HG03025 (cell line): Measurements from ENCODE around the gene ZNF780B.
"Not testable (repeated sequence)": the region's sequence is repeated elsewhere in the genome, so short reads cannot be mapped to it uniquely, and the experiment has no call there.

ENCODE experiments used
- ATAC-seq: cut with Tn5 transposase; IDR thresholded peaks from one replicate; pipeline ENCODE4 v1.9.1; 2021; ENCODE audit warnings: mild to moderate bottlenecking, moderate library complexity; ENCODE audit not compliant: unreplicated experiment, low FRiP score

The ZNF780B gene

DNA sequence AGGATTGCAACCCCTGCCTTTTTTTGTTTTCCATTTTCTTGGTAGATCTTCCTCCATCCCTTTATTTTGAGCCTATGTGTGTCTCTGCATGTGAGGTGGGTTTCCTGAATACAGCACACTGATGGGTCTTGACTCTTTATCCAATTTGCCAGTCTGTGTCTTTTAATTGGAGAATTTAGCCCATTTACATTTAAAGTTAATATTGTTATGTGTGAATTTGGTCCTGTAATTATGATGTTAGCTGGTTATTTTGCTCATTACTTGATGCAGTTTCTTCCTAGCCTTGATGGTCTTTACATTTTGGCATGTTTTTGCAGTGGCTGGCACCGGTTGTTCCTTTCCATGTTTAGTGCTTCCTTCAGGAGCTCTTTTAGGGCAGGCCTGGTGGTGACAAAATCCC lies 14.3 kb downstream of the ZNF780B start:
- not testable (repeated sequence) for ATAC-seq

- not testable (repeated sequence) for ATAC-seq
Measured at GRCh38 chr19:40038047-40038446, 18.0 kb downstream of the ZNF780B start.

- no peak for ATAC-seq
Measured at GRCh38 chr19:40035996-40036395, 20.0 kb downstream of the ZNF780B start.

DNA sequence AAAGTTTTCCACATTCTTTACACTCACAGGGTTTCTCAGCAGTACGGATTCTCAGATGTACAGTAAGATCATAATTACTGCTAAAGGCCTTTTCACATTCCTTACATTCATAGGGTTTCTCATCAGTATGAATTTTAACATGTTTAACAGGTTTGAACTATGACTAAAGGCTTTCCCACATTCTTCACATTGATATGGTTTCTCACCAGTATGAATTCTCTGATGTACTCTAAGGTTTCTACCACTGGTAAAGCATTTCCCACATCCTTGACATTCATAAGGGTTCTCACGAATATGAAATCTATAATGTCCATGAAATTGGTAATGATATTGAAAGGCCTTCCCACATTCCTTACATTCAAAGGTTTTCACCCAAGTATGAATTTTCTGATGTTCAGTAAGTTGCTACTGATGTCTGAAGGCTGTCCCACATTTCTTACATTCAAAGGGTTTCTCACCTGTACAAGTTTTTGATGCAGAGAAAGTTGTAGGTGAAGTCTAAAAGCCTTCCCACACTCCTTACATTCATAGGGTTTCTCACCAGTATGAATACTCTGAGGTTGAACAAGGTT lies 22.0 kb downstream of the ZNF780B start:
- ATAC-seq = no peak

DNA sequence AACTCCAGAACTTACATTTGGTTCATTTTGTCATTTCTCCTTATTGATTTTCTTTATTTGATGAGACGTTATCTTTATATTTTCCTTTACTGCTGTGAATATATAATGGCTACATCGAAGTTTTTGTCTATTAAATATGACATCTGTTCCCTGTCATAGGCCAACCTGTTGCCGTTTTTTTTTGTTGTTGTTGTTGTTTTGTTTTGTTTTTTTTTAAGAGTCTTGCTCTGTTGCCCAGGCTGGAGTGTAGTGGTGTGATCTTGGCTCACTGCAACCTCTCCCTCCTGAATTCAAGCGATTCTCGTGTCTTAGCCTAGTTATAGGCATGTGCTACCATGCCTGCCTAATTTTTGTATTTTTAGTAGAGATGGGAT lies 29.4 kb downstream of the ZNF780B start:
- ATAC-seq = no peak

DNA sequence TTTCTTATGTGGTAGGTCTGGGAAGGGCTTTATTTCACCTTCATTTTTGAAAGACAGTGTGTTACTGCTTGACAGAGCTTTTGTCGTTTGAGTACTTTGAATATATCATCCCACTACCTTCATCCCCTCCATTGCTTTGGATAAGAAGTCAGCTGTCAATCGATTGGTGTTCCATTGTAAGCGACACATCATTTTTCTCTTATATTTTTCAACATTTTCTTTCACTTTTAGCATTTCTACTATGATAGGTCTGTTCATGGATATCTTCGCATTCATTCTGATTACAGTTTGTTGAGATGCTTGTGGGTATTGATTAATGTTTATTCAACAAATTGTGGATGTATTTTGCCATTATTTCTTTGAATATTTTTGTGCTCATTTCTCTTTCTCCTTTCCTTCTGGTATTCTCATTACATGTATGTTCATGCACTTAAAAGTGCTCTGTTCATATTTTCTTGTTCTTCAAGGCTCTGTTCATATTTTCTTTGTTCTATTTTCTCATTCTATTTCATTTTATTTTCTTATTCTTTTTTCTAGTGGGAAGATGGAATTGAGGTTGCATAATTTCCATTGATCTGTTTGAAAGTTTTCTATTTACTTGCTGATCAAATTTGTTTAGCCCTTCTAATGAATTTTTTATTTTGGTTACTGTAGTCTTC lies 30.0 kb downstream of the ZNF780B start:
- no peak for ATAC-seq

DNA sequence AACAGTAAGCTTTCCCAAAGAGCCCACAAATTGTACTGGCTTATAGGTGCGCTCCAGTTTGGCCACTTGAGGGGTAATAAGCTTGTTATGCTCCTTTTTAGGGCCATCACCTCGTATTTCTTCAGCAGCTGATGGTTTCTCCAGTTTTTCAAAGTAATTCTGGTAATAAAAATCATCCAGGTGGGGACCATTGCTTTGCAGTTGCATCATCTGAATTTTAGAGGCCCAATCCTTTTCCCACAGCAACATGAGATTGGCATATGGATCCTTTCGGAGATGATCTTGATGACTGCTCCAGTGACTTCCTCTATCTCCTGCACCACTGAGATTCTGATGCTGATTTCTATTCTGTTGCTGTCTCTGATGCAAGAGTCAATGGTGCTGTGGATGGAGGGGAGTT lies 32.1 kb downstream of the ZNF780B start:
- no peak for ATAC-seq

DNA sequence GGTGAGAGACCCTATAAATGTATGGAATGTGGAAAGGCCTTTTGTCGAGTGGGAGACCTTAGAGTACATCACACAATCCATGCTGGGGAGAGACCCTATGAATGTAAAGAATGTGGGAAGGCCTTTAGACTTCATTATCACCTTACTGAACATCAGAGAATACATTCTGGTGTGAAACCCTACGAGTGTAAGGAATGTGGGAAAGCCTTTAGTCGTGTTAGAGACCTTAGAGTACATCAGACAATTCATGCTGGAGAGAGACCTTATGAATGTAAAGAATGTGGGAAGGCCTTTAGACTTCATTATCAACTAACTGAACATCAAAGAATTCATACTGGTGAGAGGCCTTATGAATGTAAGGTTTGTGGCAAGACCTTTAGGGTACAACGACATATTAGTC lies 42.0 kb downstream of the ZNF780B start:
- ATAC-seq = no peak

GRCh38 chr19:40009674-40010073 lies 46.4 kb downstream of the ZNF780B start:
- no peak for ATAC-seq

DNA sequence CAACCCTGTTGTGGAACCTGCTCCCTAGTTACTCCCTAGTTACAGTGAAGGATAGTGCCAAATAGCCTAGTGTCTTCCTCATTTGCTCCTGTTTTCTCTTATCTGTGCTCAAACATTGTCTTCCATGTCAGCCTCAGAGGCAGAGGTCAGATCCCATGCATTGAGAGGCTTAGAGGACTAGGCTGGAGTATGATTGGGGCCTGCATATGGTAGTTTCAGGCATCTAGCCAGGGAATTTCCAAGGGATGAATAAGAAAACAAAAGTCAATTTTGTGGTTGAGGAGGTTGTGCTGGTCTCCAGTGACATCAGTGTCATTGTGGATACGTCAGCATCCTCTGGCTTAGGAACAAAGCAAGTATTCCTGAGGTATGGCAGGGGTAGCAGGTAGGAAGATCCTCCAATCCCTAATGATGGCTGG lies 49.7 kb downstream of the ZNF780B start:
- ATAC-seq = no peak

DNA sequence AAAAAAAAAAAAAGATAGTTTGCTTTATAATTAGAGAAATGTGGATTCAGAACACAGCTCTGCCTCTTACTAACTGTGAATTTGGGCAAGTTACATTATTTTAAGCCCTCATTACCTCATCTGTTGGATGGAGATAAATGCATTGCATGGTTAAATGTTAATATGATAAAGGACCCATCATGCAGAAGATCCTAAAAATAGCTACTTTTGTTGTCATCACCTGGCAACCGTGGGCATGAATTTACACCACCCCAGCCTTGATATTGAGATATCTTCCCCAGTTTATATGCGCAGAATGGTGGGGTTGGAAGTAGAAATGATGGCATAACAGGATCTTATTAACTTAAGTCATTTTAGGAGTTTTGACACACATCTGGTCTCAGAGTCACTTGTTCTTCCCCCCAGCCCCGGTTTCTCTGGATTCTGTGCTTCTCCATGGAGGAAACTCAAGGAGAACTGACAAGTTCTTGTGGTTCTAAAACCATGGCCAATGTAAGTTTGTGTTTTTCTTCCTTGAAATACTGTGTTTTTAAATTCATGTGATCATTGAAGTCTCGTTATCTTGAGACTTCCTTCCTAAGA lies 50.2 kb downstream of the ZNF780B start:
- no peak for ATAC-seq

DNA sequence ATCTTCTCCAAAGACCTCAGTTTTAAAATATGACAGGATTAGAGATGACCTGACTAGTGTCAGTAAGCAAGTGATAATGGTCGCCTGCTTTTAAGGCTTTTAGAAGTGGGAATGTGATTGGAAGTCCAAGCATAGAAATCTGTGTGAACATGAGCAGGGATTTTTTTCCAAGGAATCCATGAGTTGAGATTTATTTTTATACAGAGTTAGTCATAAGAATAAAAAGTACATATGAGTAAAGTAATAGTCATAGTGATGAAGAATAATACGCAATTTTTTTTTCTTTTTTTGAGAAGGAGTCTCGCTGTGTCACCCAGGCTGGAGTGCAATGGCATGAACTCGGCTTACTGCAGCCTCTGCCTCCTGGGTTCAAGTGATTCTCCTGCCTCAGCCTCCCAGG lies 57.5 kb downstream of the ZNF780B start:
- ATAC-seq = no peak

DNA sequence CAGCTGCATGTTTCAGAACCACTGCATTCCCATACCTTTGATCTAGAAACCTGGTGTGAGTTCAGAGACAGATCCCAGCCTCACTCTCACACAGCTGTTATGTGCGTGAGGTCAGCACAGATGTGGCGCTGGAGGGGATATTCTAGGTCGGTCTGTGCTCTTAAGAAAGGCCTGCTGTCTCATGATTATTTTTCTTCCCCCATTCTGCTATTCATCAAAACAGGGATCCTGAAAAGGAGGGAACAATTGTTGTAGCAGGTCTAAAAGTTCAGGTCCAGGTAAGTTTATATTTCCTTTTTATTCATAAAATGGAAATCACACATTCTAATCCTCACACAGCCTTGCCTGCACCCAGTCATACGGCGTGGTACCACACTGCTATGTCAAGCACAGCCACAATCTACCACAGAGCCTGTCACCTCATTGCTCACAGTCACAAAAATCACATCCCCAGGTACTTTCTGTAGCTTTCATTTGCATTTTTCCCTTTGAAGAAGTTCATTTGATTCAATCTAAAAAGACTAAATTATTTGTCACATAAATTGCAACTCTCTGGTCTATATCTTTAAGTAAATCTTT lies 58.3 kb downstream of the ZNF780B start:
- no peak for ATAC-seq

DNA sequence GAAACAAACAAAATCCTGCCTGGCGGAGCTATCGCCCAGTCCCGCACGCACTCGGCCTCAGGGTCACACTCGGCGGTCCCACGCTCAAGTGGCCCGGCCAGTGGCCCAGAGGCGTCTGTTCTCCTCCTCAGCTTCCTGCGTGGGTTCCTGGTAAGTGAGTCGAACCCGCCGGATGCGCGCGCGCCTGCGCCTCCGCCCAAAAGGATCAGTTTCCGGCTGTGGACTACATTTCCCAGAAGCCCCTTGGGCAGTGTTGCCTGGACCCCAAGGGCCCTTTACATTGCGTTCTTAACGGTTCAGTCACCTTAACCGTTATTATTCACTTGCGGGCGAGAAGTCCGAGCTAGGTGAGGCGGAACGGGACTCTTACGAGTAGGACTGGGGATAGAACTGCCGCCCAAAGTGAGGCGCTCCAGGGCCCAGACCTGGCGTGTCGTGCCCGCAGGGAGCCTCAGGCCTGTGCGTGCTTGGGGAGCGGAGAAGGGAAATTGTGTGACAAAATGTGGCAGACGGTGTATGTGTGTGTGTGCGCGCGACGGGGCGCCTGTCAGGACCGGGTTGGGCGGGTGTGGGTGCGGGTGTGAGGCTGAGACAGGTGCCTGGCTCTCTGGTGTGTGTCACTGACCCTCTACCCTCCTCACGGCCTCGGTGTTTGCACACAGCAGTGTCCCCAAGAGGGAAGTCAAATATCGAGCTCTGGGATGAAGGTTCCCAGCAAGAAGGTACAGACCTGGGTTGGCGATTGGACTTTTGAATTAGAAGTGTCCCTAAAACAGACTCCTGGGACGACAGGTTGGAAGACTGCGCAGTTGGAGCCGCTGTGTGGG lies 59.0 kb downstream of the ZNF780B start, which contains the start of gene ZNF546:
Gene ZNF546 (plus strand): TSS at position 250 of the 827 bp plus-strand sequence. CDS start 1,267 bp downstream, outside the sequence.
- ATAC-seq = peak; percentile 85

DNA sequence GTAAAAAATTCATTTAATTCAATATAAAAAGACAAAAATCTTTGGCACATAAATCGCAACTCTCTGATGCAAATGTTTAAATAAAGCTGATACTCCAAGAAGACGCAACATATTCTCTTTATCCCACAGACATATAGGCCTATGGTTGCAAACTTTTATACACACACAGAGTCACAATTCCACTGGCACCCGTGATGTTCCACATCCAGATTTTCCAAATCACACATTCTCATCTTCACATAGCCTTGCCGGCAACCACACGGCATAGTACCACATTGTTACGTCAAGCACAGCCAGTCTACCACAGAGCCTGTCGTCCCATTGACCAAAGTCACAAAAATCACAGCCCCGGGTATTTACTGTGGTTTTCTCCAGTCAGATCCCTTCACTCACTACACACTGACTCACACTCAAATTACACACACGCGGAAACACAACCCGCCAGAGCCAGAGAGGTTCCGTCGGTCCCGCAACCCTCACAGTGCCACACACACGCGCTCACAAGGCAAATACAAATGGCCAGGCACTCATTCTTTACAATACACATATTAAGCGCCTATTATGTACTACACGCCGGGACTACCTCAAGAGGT lies 59.7 kb downstream of the ZNF780B start:
- no peak for ATAC-seq

- no peak for ATAC-seq
Measured at GRCh38 chr19:39995794-39996193, 60.2 kb downstream of the ZNF780B start.

DNA sequence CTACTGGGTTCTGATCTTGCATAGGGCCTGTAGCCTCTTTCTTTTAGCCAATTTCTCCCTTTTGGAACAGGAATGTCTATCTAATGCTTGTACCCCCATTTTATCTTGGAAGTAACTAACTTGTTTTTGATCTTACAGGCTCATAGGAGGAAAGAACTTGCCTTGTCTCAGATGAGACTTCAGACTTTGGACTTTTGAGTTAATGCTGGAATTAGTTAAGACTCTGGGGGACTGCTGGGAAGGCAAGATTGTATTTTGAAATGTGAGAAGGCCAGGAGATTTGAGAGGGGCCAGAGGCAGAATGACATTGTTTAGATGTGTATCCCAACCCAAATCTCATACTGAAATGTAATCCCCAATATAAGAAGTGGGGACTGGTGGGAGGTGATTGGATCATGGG lies 61.7 kb downstream of the ZNF780B start:
- no peak for ATAC-seq

DNA sequence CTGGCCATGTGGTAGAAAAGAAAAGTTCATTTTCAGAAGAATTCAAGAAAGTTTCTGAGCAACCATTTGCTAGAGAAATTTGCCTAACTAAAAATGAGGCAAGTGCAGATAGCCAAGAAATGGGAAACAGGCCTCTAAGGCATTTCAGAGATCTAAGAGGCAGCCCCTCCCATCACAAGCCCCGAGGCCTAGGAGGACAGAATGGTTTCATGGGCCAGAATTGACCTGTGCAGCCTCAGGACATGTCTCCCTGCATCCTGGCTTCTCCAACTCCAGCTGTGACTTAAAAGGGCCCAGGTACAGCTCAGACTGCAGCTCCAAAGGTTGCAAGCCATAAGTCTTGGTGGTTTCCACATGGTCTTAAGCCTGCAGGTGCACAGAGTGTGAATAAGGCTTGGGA lies 62.4 kb downstream of the ZNF780B start:
- no peak for ATAC-seq

DNA sequence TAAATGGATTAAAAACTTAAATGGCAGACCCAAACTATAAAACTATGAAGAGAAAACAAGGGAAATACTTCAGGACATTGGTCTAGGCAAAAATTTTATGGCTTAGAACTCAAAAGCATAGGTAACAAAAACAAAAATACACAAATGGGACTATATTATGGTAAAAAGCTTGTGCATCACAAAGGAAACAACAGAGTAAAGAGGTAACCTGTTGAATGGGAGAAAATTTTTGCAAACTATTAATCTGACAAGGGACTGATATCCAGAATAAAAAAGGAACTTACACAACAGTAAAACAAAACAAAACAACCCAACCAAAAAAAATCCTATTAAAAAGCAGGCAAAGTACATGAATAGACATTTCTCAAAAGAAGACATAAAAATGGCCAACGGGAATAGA lies 68.4 kb downstream of the ZNF780B start:
- no peak for ATAC-seq

DNA sequence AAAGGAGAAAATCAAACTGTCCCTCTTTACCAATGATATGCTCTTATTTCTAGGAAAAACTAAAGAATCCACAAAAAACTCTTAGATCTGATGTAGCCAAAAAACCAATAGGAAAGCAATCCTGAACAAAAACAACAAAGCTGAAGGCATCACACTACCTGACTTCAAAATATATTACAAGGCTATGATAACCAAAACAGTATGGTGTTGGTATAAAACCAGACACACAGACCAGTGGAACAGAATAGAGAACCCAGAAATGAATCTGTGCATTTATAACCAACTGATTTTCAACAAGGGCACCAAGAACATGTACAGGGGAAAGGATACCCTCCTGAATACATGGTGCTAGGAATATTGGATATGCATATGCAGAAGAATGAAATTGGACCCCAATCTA lies 68.9 kb downstream of the ZNF780B start:
- no peak for ATAC-seq

DNA sequence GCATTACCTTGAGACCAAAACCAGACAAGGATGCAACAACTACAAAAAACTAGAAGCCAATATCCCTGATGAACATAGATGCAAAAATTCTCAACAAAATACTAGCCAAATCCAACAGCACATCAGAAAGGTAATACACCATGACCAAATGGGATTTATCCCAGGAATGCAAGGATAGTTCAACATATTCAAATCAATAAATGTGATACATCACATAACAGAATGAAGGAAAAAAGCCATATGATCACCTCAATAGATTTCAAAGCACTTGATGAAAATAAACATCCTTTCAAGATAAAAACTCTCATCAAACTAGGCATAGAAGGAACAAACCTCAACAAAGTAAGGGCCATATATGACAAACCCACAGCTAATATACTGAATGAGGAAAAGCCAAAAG lies 69.4 kb downstream of the ZNF780B start:
- ATAC-seq = no peak
